GM10266 (cell line): ENCODE data around the gene RTL10.
A peak's percentile ranks its signal among the peaks of the same experiment; 100 is the strongest.

Experiments used
- DNase-seq: peaks from one replicate; pipeline ENCODE4 v3.0.0; 2012; ENCODE audit errors: extremely low spot score
- TF ChIP-seq, protein P1 (sequence below): IDR thresholded peaks from 2 replicates; pipeline ENCODE4 v1.5.1; 2012; ENCODE audit warnings: mild to moderate bottlenecking, low read depth; ENCODE audit not compliant: control insufficient read depth, insufficient read depth; ENCODE audit errors: missing control alignments

RTL10 gene

DNA sequence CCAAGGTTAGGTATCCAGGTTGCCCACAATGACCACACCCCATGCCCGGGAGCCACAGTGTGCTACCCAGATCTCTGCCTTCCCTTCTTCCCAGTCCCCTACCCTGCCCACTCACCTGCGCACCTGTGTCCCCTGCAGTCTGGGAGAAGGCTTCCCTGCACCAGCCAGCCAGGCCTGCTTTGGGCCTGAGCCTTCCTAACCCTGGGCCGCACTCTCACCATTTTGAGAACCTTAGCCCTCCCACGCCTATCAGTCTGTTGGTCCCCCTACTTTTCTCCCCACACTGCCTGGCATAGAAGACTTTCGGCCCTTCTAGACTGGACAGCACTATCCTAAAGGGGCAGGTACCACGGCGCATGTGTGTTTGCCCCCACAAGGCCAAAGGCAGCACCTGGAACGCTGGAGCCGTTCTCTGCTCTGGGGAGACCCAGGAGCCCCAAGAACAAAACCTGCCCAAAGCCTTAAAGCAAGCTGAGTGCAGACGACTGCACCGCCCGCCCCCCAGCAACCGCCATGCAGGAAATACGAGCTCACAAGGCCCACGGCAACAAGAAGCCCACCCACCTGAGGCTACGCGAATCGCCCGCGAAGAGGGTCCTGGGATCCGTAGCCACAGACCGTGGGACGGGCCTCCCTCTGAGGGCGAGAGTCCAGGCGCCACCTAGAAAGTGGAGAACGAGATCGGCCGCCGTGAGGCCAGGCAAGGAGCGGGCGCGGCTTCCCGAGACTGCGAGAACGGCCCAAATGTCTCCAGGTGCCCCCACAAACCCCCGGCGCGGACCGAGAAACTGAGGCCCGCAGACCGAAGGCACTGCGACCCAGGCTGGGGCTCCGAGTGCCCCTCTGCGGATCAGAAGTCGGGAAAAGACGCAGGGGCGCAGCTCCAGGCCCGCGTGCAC, 546 bp downstream of the RTL10 start:
- TF ChIP-seq, protein P1, sequence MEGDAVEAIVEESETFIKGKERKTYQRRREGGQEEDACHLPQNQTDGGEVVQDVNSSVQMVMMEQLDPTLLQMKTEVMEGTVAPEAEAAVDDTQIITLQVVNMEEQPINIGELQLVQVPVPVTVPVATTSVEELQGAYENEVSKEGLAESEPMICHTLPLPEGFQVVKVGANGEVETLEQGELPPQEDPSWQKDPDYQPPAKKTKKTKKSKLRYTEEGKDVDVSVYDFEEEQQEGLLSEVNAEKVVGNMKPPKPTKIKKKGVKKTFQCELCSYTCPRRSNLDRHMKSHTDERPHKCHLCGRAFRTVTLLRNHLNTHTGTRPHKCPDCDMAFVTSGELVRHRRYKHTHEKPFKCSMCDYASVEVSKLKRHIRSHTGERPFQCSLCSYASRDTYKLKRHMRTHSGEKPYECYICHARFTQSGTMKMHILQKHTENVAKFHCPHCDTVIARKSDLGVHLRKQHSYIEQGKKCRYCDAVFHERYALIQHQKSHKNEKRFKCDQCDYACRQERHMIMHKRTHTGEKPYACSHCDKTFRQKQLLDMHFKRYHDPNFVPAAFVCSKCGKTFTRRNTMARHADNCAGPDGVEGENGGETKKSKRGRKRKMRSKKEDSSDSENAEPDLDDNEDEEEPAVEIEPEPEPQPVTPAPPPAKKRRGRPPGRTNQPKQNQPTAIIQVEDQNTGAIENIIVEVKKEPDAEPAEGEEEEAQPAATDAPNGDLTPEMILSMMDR: no peak
- peak; percentile 40 for DNase-seq

DNA sequence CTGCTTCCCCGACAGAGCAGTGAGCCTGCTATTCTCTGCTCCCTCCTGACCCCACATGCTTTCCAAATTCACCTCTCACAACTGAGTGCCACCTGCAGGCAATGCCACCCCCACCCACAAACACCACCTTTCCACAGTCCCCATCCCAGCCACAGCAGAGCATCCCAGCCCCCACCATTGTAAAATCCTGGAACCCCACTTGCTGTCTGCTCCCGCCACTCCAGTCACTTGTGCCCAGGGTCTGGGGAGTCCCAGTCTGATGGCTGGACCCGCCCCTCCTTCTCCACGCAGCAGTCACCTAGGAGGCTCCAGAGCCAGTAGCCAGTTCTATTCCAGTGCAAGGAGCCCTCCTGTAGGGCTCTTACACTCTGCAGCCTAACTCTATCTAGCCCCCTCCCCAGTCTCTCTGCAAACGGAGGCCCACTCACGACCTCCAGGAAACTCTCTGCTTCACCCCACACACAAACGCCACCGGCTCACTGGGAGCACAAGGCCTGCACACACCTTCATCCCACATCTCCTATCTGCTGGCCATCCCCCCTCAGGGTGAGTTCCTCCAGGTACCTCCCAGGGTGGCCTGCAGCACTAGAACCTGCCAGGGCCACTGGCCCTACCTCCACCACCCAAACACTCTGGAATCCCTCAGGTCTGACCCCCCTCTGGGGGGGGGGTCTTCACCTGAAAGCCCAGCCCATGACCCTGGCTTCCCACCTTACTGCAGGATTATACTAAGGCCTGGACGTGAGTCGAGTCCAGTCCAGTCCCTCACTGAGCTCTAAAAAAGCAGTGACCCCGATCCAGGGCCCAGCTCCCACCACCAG, 1.4 kb downstream of the RTL10 start:
- TF ChIP-seq, protein P1: no peak
- no peak for DNase-seq

DNA sequence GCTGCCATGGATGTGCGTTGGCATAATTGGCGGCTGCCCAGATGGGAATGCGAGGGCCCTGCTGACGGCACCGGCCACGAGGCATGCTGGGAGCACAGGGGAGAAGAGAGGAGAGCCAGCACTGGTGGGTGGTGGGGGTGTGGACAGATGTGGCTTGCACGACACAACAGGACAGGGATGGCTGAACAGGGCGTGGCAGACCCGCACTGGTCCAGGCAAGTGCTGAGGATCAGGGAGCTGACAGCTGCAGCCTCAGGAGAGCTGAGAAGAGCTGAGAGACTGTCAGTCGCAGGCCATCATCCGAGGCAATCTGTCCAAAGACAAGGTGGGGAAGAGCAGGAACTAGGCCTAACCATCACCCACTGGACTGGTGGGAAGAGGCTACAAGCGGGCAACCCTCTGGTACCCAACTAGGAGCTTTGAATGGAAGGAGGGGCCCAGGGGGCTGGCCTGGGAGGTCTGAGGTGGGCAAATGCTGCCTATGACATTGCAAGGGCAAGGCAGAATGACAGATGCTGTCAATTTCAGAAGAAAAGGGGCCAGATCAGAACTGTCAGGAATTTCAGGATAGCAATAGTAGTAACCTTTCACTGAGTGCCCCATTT, 2.4 kb downstream of the RTL10 start:
- TF ChIP-seq, protein P1: no peak
- DNase-seq: no peak

DNA sequence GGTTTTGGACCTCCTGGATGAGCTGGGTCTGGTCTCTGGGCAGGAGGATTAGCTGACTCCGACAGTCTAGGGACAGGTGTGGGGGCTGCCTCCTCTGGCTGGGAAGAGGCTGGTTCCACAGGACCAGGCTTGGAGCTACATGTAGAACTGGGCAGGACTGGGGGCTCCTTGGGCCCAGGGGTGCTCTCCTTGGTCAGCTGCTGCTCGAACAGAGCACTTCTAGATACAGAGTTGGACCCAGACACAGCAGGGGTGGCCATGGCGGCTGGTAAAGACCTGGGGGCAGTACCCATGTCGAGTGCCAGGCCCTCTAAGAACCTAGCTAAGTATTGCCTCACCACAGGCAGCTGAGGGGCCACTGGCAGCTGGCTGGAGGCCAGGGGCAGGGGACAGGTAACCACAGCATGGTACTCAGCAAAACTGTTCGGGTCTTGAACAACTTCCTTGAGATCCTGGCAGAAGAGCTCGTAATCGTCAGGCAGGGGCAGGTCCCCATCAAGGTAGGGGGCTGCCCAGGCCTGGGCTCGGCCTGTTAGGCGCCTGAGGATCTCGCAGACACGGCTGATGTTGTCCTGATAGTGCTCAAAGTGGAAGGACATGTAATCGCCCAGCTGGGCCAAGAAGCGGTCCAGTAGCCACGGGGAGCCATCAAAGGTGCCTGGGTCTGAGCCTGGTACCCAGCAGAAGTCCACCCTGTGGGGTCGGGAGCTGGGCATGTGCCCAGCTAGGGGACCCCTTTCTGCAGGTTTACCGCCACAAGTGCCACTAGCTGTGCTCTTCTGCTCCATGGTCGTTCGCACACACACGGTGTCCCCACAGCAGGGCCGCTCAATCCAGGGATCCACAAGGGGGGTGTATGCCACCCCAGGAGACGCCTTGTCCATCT, 3.1 kb downstream of the RTL10 start:
- DNase-seq: no peak

DNA sequence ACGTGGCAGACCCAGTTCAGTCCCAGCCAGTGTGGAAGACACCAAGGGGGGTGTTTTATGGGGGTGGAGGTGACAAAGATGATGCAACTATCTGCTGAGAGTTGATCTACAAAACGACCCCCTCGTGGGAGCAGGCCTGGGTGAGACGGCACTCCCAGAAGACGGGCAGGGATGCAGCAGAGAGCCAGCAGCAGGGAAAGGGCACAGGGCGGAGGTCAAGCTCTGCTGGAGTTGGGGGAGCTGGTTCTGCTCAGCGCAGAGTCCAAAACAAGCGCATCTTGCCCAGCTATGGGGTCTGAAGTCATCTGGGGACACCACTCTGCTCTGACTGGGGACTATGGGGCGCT, 3.9 kb downstream of the RTL10 start:
- TF ChIP-seq, protein P1: no peak

More for the DNA sequence above, 3.1 kb downstream of the RTL10 start:
- TF ChIP-seq, protein P1: no peak

DNA sequence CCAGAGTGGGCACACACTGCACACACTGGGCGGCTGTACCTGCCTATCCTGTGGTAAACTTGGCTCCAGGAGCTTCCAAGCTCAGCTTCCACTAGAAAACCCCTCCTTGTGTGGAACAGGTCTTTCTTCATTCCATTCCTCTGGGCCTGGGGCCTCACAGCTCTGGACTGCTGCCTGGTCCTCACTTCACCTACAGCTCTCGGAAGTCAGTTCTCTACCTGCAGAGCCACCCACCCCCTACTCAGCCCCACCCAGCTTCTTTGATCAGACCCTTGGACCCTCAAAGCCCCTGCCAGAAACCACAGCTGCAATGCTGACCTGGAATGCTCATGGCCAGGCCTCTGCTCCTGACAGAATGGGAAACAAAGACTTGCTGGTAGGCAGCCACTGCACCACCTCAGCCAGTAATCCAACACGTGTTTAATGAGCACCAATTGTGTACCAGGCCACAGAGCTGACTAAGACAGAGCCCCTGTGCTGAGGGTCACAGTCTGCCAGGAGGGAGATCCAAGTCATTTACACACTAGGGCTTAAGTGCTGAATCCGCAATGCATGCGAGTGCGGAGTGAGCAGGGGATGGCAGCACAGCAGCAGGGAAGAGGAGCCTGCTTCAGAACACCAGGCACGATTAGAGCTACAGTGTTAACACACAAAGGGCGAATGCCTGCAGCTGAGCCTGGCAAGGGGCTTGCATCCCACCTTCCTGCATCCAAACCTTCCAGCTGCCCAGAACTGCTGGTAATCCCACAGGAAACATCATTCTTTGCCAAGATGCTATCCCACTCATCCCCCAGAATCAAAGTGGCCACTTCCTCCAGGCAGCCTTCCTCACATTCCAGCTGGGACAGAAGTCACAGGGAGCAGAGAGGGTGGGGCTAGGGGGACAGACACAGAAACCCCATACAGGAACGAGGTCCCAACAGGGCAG, 4.6 kb downstream of the RTL10 start:
- TF ChIP-seq, protein P1: no peak
- DNase-seq: no peak

More for the DNA sequence above, 3.9 kb downstream of the RTL10 start:
- no peak for DNase-seq
